Tracheal epithelial cell (primary cell): ENCODE measurements around the gene CCDC74A. TPM values are rescaled to one million over a fixed set of nuclear protein-coding genes. Genes with fewer than 3 reads are reported as not detected.

Experiments used
- total RNA-seq: library from RNA; depleted of rRNA; stranded (reverse); fragments of >200 nt; gene quantifications from 2 replicates; pipeline ENCODE4 v1.2.1, GENCODE V29; 2014

Gene CCDC74A
- 6.0 and 15.6 TPM in 2 replicates for total RNA-seq

DNA sequence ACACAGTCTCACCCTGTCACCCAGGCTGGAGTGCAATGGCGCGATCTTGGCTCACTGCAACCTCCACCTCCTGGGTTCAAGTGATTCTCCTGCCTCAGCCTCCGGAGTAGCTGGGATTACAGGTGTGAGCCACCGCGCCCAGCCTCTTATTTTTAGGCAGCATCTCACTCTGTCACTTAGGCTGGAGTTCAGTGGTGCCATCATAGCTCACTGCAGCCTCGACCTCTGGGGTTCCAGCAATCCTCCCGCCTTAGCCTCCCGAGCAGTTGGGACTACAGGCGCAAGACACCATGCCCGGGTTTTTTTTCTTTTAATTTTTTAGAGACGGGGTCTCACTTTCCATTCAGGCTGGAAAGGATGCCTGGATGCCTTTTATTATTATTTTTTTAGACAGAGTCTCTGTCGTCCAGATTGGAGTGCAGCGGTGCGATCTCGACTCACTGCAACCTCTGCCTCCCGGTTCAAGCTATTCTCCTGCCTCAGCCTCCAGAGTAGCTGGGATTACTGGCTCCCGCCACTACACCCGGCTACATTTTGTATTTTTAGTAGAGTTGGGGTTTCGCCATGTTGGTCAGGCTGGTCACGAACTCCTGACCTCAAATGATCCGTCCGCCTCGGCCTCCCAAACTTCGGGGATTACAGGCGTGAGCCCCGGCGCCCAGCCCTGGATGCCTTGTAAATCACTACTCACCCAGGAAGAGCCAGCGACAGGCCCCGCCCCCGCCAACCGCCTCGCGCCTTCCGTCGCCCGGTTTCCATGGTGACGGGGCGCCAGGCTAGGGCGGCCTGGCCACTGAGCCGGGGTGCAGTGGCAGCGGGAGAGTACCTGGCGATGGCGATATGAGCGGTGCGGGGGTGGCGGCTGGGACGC, at the start of gene CCDC74A:
Gene CCDC74A, plus strand, starts transcription at position 758 of the 871 bp plus-strand sequence. Its CDS starts 83 bp downstream, at position 841.

DNA sequence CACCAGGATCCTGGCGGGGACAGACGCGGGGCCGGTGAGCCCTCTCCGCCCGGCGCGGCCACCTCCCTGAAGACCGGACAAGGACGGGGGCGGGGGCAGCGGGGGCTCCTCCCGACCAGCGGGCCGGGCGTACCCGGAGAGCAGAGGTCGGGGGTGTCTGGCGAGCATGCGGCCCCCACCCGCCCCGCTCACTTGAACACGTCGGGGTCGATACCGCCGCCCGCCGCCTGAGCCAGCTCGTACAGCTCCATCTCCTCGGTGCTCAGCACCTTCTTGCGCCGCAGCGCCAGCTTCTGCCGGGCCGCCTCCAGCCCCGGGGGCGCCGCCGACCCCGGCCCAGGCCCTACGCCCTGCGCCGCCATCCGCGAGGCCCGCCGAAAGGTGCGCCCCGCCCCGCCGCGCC, 35.7 kb upstream of the CCDC74A start, which contains the start of gene MZT2A:
Gene MZT2A, minus strand, starts transcription at position 383 of the 403 bp plus-strand sequence. Its CDS starts 21 bp downstream, at position 362.

Other genes starting within 250 kb of the CCDC74A start
- gene RAB6D, start 163.7 kb upstream of the CCDC74A start, total RNA-seq, result under 0.01 TPM in 1 of 2 replicates, not detected in the other
- not detected in 2 replicates for gene TUBA3D, start 51.8 kb upstream of the CCDC74A start, total RNA-seq
- 185 and 259 TPM in 2 replicates for gene MZT2A, start 35.5 kb upstream of the CCDC74A start, total RNA-seq